NT2/D1 (cell line): Measurements from ENCODE around the gene ZNF800.
"Not testable (repeated sequence)": the region's sequence is repeated elsewhere in the genome, so short reads cannot be mapped to it uniquely, and the experiment has no call there.

ENCODE experiments used
- DNase-seq: peaks from one replicate; pipeline ENCODE4 v3.0.0-alpha.2; 2011; ENCODE audit warnings: low read depth, low spot score
- H3K27me3 ChIP-seq: 2 replicates; pipeline ENCODE4 v1.6.0; 2011; ENCODE audit warnings: mild to moderate bottlenecking; ENCODE audit not compliant: insufficient read length, insufficient read depth
- H3K36me3 ChIP-seq: 2 replicates; pipeline ENCODE4 v1.6.1; 2011; ENCODE audit warnings: mild to moderate bottlenecking, low read length, mixed read lengths; ENCODE audit not compliant: insufficient read depth, insufficient read length
- H3K4me1 ChIP-seq: 2 replicates; pipeline ENCODE4 v1.5.1; 2011; ENCODE audit not compliant: insufficient read depth, insufficient read length
- H3K4me3 ChIP-seq: 2 replicates; pipeline ENCODE4 v1.5.1; 2011; ENCODE audit warnings: low read depth; ENCODE audit not compliant: insufficient read length
- H3K9ac ChIP-seq: 2 replicates; pipeline ENCODE4 v1.6.0; 2011; ENCODE audit warnings: low read depth; ENCODE audit not compliant: insufficient read length
- H3K9me3 ChIP-seq: 2 replicates; pipeline ENCODE4 v1.5.1; 2011; ENCODE audit warnings: mild to moderate bottlenecking, low read length; ENCODE audit not compliant: insufficient read depth
- SUZ12 ChIP-seq: IDR thresholded peaks from 2 replicates; pipeline ENCODE4 v1.6.1; 2011; ENCODE audit not compliant: insufficient read length, insufficient read depth; ENCODE audit errors: extremely low read depth
- YY1 ChIP-seq: IDR thresholded peaks from 2 replicates; pipeline ENCODE4 v1.6.1; 2011; ENCODE audit not compliant: insufficient read length, insufficient read depth
- ZNF274 ChIP-seq: IDR thresholded peaks from 2 replicates; pipeline ENCODE4 v1.6.1; 2011; ENCODE audit warnings: mild to moderate bottlenecking, low read depth, low read length

Gene ZNF800

GRCh38 chr7:127404286-127405072 lies 12.0 kb upstream of the ZNF800 start:
- H3K4me1 ChIP-seq = no peaks in the 10 kb centered on the region
- H3K4me3 ChIP-seq = no peak overlapping the region
- no peak for DNase-seq
- no peaks in the 10 kb centered on the region for H3K36me3 ChIP-seq
- no peaks in the 10 kb centered on the region for H3K27me3 ChIP-seq
- TF ChIP-seq YY1 (no peak), SUZ12 (no peak), ZNF274 (no peak)
- no peak overlapping the region for H3K9ac ChIP-seq
- no peaks in the 10 kb centered on the region for H3K9me3 ChIP-seq

GRCh38 chr7:127396184-127396583 lies 3.7 kb upstream of the ZNF800 start:
- DNase-seq = no peak
- peaks cover 11% of the 10 kb centered on the region for H3K27me3 ChIP-seq
- H3K4me1 ChIP-seq = no peaks in the 10 kb centered on the region
- H3K36me3 ChIP-seq = no peaks in the 10 kb centered on the region
- H3K9me3 ChIP-seq = no peaks in the 10 kb centered on the region
- no peak overlapping the region for H3K9ac ChIP-seq
- TF ChIP-seq ZNF274 = no peak
- no peak for TF ChIP-seq YY1
- TF ChIP-seq SUZ12 = no peak
- H3K4me3 ChIP-seq = no peak overlapping the region

DNA sequence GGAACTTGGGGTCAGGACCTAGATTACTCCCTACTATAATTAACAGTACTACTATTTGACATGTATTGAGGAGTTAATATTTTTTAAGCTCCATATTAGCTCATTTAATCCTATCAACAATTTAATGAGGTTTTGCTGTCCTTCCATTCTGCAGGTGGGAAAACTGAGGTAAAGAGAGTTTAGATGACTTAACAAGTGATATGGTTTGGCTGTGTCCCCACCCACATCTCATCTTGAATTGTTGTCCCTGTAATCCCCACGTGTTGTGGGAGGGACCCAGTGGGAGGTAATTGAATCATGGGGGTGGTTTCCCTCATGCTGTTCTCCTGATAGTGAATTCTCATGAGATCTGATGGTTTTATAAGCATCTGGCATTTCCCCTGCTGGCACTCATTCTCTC lies 2.6 kb upstream of the ZNF800 start:
- not testable (repeated sequence) for H3K4me3 ChIP-seq, H3K9me3 ChIP-seq, H3K4me1 ChIP-seq, H3K36me3 ChIP-seq, DNase-seq, H3K9ac ChIP-seq
- H3K27me3 ChIP-seq = peaks cover 16% of the 10 kb centered on the region

GRCh38 chr7:127393368-127394058 lies 1.0 kb upstream of the ZNF800 start:
- Histone ChIP-seq H3K9me3 (no peaks in the 10 kb centered on the region), H3K4me1 (no peaks in the 10 kb centered on the region), H3K4me3 (peak overlapping the region; percentile 79), H3K27me3 (peaks cover 16% of the 10 kb centered on the region), H3K36me3 (peaks cover 12% of the 10 kb centered on the region), H3K9ac (peak overlapping the region; percentile 52)
- DNase-seq = peak; percentile 1
- TF ChIP-seq ZNF274 = no peak

DNA sequence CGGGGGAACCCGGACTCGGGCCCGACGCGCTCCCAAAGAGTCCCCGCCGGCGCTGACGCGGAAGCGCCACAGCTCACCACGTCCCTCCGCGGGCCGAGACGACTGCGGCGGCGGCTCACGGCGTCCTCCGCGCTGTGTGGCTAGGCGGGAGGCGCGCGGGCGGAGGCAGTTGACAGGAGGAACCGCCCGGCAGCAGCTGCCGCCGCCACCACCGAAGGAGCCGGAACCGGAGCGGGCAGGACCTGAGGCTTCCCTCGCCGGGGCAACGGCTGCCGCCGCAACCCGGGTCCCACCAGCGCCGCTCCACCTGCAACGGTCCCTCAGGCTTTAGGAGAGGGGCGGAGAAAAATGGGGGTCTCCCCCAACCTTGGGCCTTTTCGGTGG lies 334 bp downstream of the ZNF800 start:
- Histone ChIP-seq H3K4me1 (no peaks in the 10 kb centered on the region), H3K36me3 (peaks cover 12% of the 10 kb centered on the region), H3K9me3 (no peaks in the 10 kb centered on the region), H3K27me3 (peaks cover 16% of the 10 kb centered on the region), H3K4me3 (peak overlapping the region; percentile 79), H3K9ac (peak overlapping the region; percentile 92)
- DNase-seq = peak; percentile 18
- no peak for TF ChIP-seq ZNF274

DNA sequence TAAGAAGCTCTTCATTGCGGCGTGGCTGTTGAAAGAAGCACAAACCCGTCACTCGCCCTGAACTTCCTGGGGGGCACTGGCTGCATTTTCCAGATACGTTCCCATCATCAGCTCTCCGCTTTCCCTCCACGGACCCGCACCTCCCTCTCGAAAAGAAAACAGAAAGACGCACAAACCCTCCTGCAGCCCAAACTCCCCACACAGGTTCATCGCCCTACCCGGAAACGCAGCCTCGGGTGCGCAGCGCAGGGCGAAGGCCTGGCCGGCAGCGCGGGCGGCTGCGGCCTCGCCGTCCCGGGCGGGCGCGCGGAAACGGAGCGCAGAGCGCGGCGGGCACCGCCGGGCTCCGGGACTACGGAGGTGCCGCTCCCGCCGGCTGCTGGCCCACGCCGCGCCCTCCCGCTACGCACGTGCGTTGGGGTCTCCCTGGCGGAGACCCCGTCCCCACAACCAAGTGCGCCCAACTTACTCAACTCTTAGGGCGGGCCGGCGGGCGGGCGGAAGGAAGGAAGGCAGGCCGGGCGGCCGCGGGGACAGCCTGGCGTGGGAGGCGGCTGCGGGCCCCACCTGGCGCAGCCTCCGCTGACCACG lies 822 bp downstream of the ZNF800 start:
- peak overlapping the region; percentile 92 for H3K9ac ChIP-seq
- no peak for TF ChIP-seq YY1
- TF ChIP-seq SUZ12 = no peak
- TF ChIP-seq ZNF274 = no peak
- H3K4me1 ChIP-seq = no peaks in the 10 kb centered on the region
- DNase-seq = peak; percentile 1
- no peaks in the 10 kb centered on the region for H3K9me3 ChIP-seq
- H3K4me3 ChIP-seq = peak overlapping the region; percentile 79
- peaks cover 12% of the 10 kb centered on the region for H3K36me3 ChIP-seq
- peaks cover 16% of the 10 kb centered on the region for H3K27me3 ChIP-seq

- H3K9ac ChIP-seq = peak overlapping the region; percentile 92
- H3K36me3 ChIP-seq = peaks cover 12% of the 10 kb centered on the region
- H3K4me3 ChIP-seq = peak overlapping the region; percentile 79
- no peaks in the 10 kb centered on the region for H3K9me3 ChIP-seq
- no peaks in the 10 kb centered on the region for H3K4me1 ChIP-seq
- DNase-seq = peak; percentile 11
- TF ChIP-seq YY1 (no peak), ZNF274 (no peak), SUZ12 (no peak)
- peaks cover 16% of the 10 kb centered on the region for H3K27me3 ChIP-seq
These were observed 1.5 kb downstream of the ZNF800 start for GRCh38 chr7:127390817-127391590.
